Measurements from ENCODE around the gene DNAJC16. TPM values are rescaled to one million over a fixed set of nuclear protein-coding genes. Genes with fewer than 3 reads are reported as not detected.
A peak's percentile ranks its signal among the peaks of the same experiment; 100 is the strongest.
"Not testable (repeated sequence)": the region's sequence is repeated elsewhere in the genome, so short reads cannot be mapped to it uniquely, and the experiment has no call there.

Gene DNAJC16
- 8.1 and 15.2 TPM in 2 replicates for total RNA-seq (2014; rRNA removed; shearing (Covaris generic))

- peak; percentile 100 for DNase-seq (ENCODE audit: low spot score)
These were observed at the start of gene DNAJC16 for GRCh38 chr1:15526490-15527339. DNAJC16 (plus strand) TSS chr1:15526848; CDS start chr1:15529106, 2,258 bp downstream.

GRCh38 chr1:15476927-15477326 lies 49.7 kb upstream of the DNAJC16 start:
- no peak for DNase-seq (ENCODE audit: low spot score)

GRCh38 chr1:15477646-15478212 lies 48.9 kb upstream of the DNAJC16 start:
- DNase-seq (ENCODE audit: low spot score): no peak

GRCh38 chr1:15479654-15480347 lies 46.8 kb upstream of the DNAJC16 start:
- DNase-seq (ENCODE audit: low spot score): no peak

GRCh38 chr1:15482455-15482854 lies 44.2 kb upstream of the DNAJC16 start:
- not testable (repeated sequence) for DNase-seq (ENCODE audit: low spot score)

- DNase-seq (ENCODE audit: low spot score): not testable (repeated sequence)
These were observed 43.6 kb upstream of the DNAJC16 start for GRCh38 chr1:15482983-15483543.

- no peak for DNase-seq (ENCODE audit: low spot score)
These were observed 42.7 kb upstream of the DNAJC16 start for GRCh38 chr1:15483971-15484370.

GRCh38 chr1:15484443-15484842 lies 42.2 kb upstream of the DNAJC16 start:
- DNase-seq (ENCODE audit: low spot score): not testable (repeated sequence)

- no peak for DNase-seq (ENCODE audit: low spot score)
These were observed 41.0 kb upstream of the DNAJC16 start for GRCh38 chr1:15485636-15486035.

- DNase-seq (ENCODE audit: low spot score): not testable (repeated sequence)
These were observed 39.6 kb upstream of the DNAJC16 start for GRCh38 chr1:15486844-15487610.

GRCh38 chr1:15488371-15488770 lies 38.3 kb upstream of the DNAJC16 start:
- no peak for DNase-seq (ENCODE audit: low spot score)

GRCh38 chr1:15489052-15489736 lies 37.5 kb upstream of the DNAJC16 start:
- DNase-seq (ENCODE audit: low spot score): no peak

- DNase-seq (ENCODE audit: low spot score): not testable (repeated sequence)
These were observed 35.6 kb upstream of the DNAJC16 start for GRCh38 chr1:15491010-15491409.

GRCh38 chr1:15492596-15492995 lies 34.1 kb upstream of the DNAJC16 start:
- DNase-seq (ENCODE audit: low spot score): no peak

- no peak for DNase-seq (ENCODE audit: low spot score)
These were observed 32.7 kb upstream of the DNAJC16 start for GRCh38 chr1:15493869-15494390.

GRCh38 chr1:15500184-15501178 lies 26.2 kb upstream of the DNAJC16 start:
- no peak for DNase-seq (ENCODE audit: low spot score)

- peak; percentile 53 for DNase-seq (ENCODE audit: low spot score)
These were observed 25.2 kb upstream of the DNAJC16 start for GRCh38 chr1:15501208-15502032.

GRCh38 chr1:15504436-15504835 lies 22.2 kb upstream of the DNAJC16 start:
- no peak for DNase-seq (ENCODE audit: low spot score)

Data from H4 (cell line).